ENCODE measurements around the gene AADACL2.

GRCh38 chr3:151724576-151725562 is 8.9 kb upstream of the AADACL2 start:
- TF ChIP-seq, protein P1, sequence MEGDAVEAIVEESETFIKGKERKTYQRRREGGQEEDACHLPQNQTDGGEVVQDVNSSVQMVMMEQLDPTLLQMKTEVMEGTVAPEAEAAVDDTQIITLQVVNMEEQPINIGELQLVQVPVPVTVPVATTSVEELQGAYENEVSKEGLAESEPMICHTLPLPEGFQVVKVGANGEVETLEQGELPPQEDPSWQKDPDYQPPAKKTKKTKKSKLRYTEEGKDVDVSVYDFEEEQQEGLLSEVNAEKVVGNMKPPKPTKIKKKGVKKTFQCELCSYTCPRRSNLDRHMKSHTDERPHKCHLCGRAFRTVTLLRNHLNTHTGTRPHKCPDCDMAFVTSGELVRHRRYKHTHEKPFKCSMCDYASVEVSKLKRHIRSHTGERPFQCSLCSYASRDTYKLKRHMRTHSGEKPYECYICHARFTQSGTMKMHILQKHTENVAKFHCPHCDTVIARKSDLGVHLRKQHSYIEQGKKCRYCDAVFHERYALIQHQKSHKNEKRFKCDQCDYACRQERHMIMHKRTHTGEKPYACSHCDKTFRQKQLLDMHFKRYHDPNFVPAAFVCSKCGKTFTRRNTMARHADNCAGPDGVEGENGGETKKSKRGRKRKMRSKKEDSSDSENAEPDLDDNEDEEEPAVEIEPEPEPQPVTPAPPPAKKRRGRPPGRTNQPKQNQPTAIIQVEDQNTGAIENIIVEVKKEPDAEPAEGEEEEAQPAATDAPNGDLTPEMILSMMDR (IDR thresholded peaks at IDR 0.05) = no peak
- TF ChIP-seq POLR2A (IDR thresholded peaks at IDR 0.05) = no peak

All from heart left ventricle (tissue), 13 donors.